Natural killer cell (primary cell): Measurements from ENCODE around the gene KDM7A. TPM values are rescaled to one million over a fixed set of nuclear protein-coding genes. Genes with fewer than 3 reads are reported as not detected.

Experiments
- ATAC-seq, 3 donors: fragments of 150-1000 bp in 2 of 3; fragments of 200-7000 bp in 1 of 3; cut with Tn5 transposase; 1 replicate in 1 of 3; 2 replicates in 2 of 3; pipeline ENCODE4 v1.10.0; 2021; ENCODE audit warnings: mild to moderate bottlenecking in 2 of 3, moderate library complexity in 2 of 3
- DNase-seq, 2 donors: peaks; one replicate each; pipeline versions ENCODE4 v3.0.0 to v3.0.0-alpha.2; 2013 to 2021; ENCODE audit warnings: mixed read lengths in 1 of 2
- H3K27ac ChIP-seq: one replicate; pipeline ENCODE4 v1.5.1; 2013; ENCODE audit warnings: mild to moderate bottlenecking, low read length
- H3K27me3 ChIP-seq: one replicate; pipeline ENCODE4 v1.6.1; 2013; ENCODE audit warnings: low read length; ENCODE audit not compliant: control insufficient read depth, insufficient read depth
- H3K36me3 ChIP-seq: one replicate; pipeline ENCODE4 v1.6.1; 2013; ENCODE audit warnings: low read length; ENCODE audit not compliant: control insufficient read depth, insufficient read depth
- H3K4me1 ChIP-seq: one replicate; pipeline ENCODE4 v1.6.1; 2013; ENCODE audit warnings: low read length; ENCODE audit not compliant: control insufficient read depth, insufficient read depth
- H3K4me3 ChIP-seq: one replicate; pipeline ENCODE4 v1.5.1; 2013; ENCODE audit warnings: low read length
- H3K9me3 ChIP-seq: one replicate; pipeline ENCODE4 v1.6.1; 2013; ENCODE audit warnings: low read length; ENCODE audit not compliant: control insufficient read depth, insufficient read depth
- H3K27ac Mint-ChIP-seq, 2 donors: one replicate each; pipeline ENCODE4 v1.8.0; 2022; ENCODE audit warnings: mild to moderate bottlenecking in 2 of 2, mixed read lengths in 2 of 2, moderate library complexity in 1 of 2
- H3K27me3 Mint-ChIP-seq, 2 donors: one replicate each; pipeline ENCODE4 v1.8.0; 2022; ENCODE audit warnings: low read depth in 2 of 2, mixed read lengths in 2 of 2
- H3K36me3 Mint-ChIP-seq: one replicate; pipeline ENCODE4 v1.8.0; 2022; ENCODE audit warnings: mixed read lengths
- H3K4me1 Mint-ChIP-seq, 2 donors: one replicate each; pipeline ENCODE4 v1.8.0; 2022; ENCODE audit warnings: mixed read lengths in 2 of 2
- H3K4me3 Mint-ChIP-seq: one replicate; pipeline ENCODE4 v1.8.0; 2022; ENCODE audit warnings: mild to moderate bottlenecking, moderate library complexity, mixed read lengths
- H3K9me3 Mint-ChIP-seq, 2 donors: one replicate each; pipeline ENCODE4 v1.8.0; 2022; ENCODE audit warnings: mixed read lengths in 2 of 2
- CTCF ChIP-seq: fragments of 200-600 bp; IDR thresholded peaks from one replicate; pipeline ENCODE4 v1.8.0; 2022; ENCODE audit warnings: antibody characterized with exemption
- WGBS: methylation state at CpG from one replicate; pipeline ENCODE4 v1.1.7; 2013; ENCODE audit warnings: missing lambda C conversion rate; ENCODE audit not compliant: insufficient coverage; 5-methylcytosine and 5-hydroxymethylcytosine counted together
- intact Hi-C: fragments of 100-400 bp; cut with micrococcal nuclease; formaldehyde crosslinking; loops from one replicate; pipeline ENCODE4 v1.14.2; 2022
- total RNA-seq, 4 donors: library from RNA; stranded (reverse); fragments of 120-200 nt in 1 of 4; gene quantifications; one replicate each; pipeline versions ENCODE4 v1.2.3 to v1.2.4, GENCODE V29; 2013 to 2022

Gene KDM7A
- total RNA-seq, 3 donors from 2014 or later (not counting 1 experiment from before 2014, with no cell fraction given): 25.2 to 38.1 (median 36.1) TPM

GRCh38 chr7:140136073-140136472 is 40.7 kb downstream of the KDM7A start:
- H3K27ac ChIP-seq: no peak overlapping the region
- H3K4me3 Mint-ChIP-seq: no peak overlapping the region
- no peak overlapping the region for H3K4me3 ChIP-seq
- H3K4me1 ChIP-seq: no peaks in the 10 kb centered on the region
- TF ChIP-seq CTCF: no peak
- DNase-seq (no peak), ATAC-seq (no peak)
- no peaks in the 10 kb centered on the region for H3K27me3 Mint-ChIP-seq
- H3K36me3 ChIP-seq: peaks cover 26% of the 10 kb centered on the region
- no peaks in the 10 kb centered on the region for H3K9me3 ChIP-seq
- H3K36me3 Mint-ChIP-seq: peaks cover 8% of the 10 kb centered on the region
- H3K27ac Mint-ChIP-seq: no peak overlapping the region
- no peaks in the 10 kb centered on the region for H3K27me3 ChIP-seq
- peaks cover 19 to 20% of the 10 kb centered on the region in 2 donors for H3K4me1 Mint-ChIP-seq
- intact Hi-C loops: no loop called here
- no peaks in the 10 kb centered on the region for H3K9me3 Mint-ChIP-seq

DNA sequence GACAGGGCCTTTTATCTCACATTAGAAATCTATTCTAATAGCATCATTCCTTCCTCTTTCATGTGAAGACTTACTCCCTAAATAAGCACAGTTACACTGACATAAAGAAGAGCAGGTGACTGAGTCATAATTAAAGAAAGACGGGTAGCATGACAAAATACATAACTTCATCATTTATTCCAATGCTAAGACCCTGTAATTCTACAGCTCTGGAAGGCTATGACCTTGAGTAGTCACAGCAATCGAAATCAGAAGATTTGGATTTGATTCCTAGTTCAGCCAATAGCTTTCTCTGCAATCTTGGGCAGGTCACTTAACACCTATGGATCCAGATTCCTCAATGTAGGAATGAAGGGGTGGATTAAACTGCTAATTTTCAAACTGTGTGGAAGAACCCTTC is 42.7 kb downstream of the KDM7A start:
- intact Hi-C loops: no loop called here
- no peaks in the 10 kb centered on the region for H3K27me3 Mint-ChIP-seq
- Histone ChIP-seq H3K27me3 (no peaks in the 10 kb centered on the region), H3K27ac (no peak overlapping the region), H3K9me3 (no peaks in the 10 kb centered on the region), H3K36me3 (peaks cover 32% of the 10 kb centered on the region), H3K4me3 (no peak overlapping the region), H3K4me1 (no peaks in the 10 kb centered on the region)
- H3K4me1 Mint-ChIP-seq: peaks cover 17 to 19% of the 10 kb centered on the region in 2 donors
- WGBS: 93% methylated on average over 2 of the region's 2 CpGs
- ATAC-seq (no peak), DNase-seq (no peak)
- no peak overlapping the region for H3K27ac Mint-ChIP-seq
- H3K4me3 Mint-ChIP-seq: no peak overlapping the region
- H3K9me3 Mint-ChIP-seq: no peaks in the 10 kb centered on the region
- TF ChIP-seq CTCF: no peak
- peaks cover 8% of the 10 kb centered on the region for H3K36me3 Mint-ChIP-seq

DNA sequence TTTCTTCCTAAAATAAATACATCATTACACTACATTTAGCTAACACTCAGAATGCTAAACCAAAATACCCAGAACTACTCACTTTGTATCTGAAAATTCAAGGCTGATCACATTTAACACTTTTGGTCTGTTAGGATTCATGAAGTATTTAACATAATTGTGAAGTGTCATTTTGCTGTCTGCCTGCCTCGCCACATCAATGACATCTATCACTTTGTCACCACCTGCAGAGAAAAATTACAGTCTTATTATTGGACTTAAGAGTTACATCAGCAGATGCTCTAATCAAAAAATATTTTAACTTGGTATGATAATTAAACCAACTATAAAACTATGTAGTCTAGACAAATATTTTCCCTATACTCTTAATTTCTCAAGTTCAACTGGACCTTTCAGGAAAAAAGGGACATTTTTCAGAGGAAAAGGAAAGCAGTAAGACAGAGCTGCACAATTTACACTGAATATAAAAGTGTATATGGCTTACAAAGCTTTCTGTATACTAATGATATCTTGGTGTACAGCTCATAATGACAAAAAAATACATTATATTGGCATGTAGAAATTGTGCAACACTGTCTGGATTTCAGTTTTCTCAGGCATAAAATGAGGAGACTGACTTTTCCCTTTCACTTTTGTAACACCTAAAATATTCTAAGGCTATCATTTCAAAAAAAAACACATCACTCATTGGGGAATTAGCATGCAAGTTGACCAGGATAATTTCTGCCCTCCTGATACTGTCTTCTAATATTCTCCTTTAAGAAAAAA is 49.2 kb downstream of the KDM7A start:
- ATAC-seq (no peak), DNase-seq (no peak)
- H3K4me3 Mint-ChIP-seq: no peak overlapping the region
- H3K4me1 Mint-ChIP-seq: peaks cover 5 to 7% of the 10 kb centered on the region in 2 donors
- no CpG with 5 or more reads among the region's 1 CpG for WGBS
- H3K27ac ChIP-seq: no peak overlapping the region
- no peak overlapping the region for H3K4me3 ChIP-seq
- no peaks in the 10 kb centered on the region for H3K9me3 Mint-ChIP-seq
- TF ChIP-seq CTCF: no peak
- H3K9me3 ChIP-seq: no peaks in the 10 kb centered on the region
- H3K36me3 Mint-ChIP-seq: peaks cover 14% of the 10 kb centered on the region
- intact Hi-C loops: no loop called here
- H3K27ac Mint-ChIP-seq: no peak overlapping the region
- H3K4me1 ChIP-seq: no peaks in the 10 kb centered on the region
- H3K27me3 Mint-ChIP-seq: no peaks in the 10 kb centered on the region
- no peaks in the 10 kb centered on the region for H3K27me3 ChIP-seq
- peaks cover 56% of the 10 kb centered on the region for H3K36me3 ChIP-seq
